Body of pancreas (tissue), 4 donors: ENCODE data around the gene MYO1H.

Source experiments
- POLR2A ChIP-seq, 3 donors: fragments of 450-650 bp; IDR thresholded peaks; one replicate each; pipeline ENCODE4 v1.6.1; 2016; ENCODE audit warnings: antibody characterized with exemption in 3 of 3, mild to moderate bottlenecking in 2 of 3
- TF ChIP-seq, protein P1 (sequence below), 7 experiments: fragments of 450-650 bp in 4 of 7; fragments of 200-600 bp in 3 of 7; sonication (generic) in 3 of 7; IDR thresholded peaks; one replicate each; pipeline ENCODE4 v1.5.1; 2016 to 2019; ENCODE audit warnings: antibody characterized with exemption in 7 of 7

DNA sequence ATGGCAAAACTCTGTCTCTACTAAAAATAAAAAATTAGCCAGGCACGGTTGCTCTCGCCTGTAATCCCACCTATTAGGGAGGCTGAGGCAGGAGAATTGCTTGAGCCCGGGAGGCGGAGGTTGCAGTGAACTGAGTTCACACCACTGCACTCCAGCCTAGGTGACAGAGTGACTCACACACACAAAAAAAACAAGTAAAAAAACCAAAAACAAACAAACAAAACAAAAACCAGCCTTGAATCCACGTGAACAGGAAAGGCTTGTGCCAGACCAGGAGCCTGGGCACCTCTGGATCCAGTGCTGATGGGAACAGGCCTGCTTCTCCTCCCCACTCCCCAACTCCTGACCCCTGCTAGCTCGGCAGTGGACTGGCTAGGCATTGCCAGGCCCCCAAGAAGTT lies 42.2 kb upstream of the MYO1H start:
- TF ChIP-seq, protein P1, sequence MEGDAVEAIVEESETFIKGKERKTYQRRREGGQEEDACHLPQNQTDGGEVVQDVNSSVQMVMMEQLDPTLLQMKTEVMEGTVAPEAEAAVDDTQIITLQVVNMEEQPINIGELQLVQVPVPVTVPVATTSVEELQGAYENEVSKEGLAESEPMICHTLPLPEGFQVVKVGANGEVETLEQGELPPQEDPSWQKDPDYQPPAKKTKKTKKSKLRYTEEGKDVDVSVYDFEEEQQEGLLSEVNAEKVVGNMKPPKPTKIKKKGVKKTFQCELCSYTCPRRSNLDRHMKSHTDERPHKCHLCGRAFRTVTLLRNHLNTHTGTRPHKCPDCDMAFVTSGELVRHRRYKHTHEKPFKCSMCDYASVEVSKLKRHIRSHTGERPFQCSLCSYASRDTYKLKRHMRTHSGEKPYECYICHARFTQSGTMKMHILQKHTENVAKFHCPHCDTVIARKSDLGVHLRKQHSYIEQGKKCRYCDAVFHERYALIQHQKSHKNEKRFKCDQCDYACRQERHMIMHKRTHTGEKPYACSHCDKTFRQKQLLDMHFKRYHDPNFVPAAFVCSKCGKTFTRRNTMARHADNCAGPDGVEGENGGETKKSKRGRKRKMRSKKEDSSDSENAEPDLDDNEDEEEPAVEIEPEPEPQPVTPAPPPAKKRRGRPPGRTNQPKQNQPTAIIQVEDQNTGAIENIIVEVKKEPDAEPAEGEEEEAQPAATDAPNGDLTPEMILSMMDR (IDR thresholded peaks at IDR 0.05) = no peak
- no peak for TF ChIP-seq POLR2A (IDR thresholded peaks at IDR 0.05)
